Kidney tubule cell (primary cell): ENCODE data around the gene GSPT1.

Source experiments
- DNase-seq: peaks from one replicate; pipeline ENCODE4 v3.0.0-alpha.2; 2018; ENCODE audit warnings: low spot score

The GSPT1 gene

DNA sequence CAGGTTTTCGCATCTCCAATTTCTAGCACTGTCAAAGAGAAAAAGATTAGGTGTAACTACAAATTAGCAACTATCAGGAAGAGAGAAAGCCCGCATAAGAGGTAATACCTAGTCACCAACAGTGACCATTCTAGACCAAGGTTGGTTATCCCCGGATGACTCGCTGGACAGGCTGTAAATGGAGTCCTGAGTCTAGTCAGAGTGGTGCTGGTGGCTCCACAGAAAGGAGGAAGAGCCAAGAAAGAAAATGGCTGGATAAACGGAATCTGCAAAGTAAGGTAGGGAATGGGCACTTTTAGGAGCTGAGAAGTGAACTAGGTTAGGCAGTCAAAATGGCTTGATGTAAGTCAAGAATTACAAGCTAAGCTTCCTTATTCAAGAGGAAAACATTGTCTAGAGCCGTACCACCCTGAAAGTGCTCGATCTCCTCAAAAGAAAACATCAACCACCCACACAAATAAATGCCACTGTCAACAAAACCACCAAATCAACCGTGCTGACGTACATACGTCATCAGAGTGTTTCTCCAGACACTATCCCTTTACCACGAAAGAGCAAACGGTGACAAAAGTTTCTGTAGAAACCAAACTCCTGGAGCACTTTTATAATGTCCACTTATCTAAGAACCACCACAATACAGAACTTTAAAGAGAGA is 2.2 kb downstream of the GSPT1 start:
- peak; percentile 74 for DNase-seq

DNA sequence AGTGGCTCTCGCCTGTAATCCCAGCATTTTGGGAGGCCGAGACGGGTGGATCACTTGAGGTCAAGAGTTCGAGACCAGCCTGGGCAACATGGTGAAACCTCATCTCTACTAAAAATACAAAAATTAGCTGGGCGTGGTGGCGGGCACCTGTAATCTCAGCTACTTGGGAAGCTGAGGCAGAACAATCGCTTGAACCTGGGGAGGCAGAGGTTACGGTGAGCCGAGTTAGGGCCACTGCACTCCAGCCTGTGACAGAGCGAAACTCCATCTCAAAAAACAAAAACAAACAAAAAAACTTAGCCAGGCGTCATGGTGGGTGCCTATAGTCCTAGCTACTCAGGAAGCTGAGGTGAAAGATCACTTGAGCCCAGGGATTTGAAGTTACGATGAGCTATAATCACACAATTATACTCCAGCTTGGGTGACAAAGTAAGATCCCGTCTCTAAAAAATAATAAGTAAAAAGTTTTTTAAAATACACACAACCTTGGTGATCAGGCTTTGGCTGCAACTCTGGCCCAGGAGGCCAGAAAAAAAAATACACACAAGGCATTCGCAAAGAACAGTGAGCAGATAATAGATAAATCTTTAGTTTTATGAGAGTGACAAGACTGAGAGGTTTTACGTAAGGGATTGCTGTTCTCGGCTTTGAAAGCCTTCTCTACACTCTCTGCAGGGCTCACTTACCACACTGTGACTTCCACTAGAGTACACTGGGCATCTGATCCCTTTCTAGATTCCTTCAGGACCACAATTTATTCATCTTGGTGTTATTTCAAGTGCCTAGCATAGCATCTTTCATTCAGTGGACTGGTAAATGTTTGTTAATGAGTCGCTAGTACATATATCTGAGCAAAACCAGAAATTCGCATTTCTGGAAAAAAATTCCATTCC is 5.9 kb downstream of the GSPT1 start:
- DNase-seq = no peak

DNA sequence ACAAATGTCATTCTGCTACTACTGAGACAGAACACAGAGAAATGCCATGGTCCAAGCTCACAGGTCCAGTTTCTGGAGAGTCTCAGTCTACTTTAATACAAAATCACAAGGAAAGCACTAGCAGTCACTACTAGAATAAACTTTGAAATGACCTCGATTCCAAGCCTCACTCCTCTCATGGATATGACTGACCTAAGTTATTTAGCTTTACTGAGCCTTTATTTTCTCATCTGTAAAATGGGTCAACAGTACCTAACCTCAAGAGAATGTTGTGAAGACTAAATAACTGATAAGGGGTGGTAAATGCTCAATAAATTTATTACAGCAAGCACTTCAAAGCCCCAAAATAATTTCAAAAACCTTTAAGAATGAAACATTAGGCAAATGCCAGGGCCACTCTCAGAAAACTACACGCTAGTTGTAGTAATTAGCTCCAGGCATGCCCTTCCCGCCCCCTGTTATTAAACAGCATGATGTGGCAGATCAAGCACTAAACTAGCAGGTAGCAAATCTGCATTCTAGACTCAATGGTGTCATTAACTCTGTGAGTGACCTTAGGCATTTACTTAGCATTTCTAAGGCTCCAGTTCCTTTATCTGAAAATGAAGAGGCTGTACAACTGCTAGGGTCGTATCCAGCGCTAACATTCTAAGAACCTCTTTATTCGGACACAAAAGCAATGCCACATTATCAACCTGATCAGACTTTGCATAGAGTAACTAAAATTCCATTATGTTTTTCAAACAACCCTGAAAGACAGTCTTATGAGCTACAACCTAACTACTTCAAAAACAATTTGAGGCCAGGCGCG is 8.4 kb downstream of the GSPT1 start:
- no peak for DNase-seq

DNA sequence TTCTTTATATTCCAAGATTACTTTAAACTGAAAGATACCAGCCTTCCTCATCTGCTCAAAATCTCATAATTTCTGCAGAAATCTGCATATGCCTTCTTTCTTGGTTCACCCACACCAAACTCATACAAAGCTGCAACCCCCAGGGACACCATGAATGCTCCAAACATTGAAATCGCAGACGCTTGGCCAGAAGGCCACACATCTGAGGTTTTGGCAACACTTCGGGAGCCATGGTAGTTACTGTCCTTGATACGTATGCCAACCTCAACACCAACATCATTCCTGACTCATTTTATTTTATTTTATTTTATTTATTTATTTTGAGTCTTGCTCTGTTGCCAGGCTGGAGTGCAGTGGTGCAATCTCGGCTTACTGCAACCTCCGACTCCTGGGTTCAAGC is 11.8 kb downstream of the GSPT1 start:
- no peak for DNase-seq

DNA sequence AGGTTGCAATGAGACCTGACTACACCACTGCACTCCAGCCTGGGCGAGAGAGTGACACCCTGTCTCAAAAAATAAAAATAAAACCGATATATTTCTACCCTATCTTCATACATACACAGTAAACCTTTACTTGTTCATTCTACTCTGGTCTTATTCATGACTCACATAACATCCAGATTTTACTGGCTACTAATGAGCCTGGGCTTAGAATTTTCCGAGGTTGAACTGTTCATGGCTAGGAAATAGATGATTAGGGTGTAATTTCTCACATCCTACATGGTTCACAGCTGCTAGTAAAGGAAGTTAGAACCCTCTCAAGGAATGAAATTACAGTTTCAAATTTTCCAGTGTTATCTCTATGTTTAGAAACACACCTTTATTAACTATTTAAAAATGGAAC is 14.7 kb downstream of the GSPT1 start:
- DNase-seq = peak; percentile 28

DNA sequence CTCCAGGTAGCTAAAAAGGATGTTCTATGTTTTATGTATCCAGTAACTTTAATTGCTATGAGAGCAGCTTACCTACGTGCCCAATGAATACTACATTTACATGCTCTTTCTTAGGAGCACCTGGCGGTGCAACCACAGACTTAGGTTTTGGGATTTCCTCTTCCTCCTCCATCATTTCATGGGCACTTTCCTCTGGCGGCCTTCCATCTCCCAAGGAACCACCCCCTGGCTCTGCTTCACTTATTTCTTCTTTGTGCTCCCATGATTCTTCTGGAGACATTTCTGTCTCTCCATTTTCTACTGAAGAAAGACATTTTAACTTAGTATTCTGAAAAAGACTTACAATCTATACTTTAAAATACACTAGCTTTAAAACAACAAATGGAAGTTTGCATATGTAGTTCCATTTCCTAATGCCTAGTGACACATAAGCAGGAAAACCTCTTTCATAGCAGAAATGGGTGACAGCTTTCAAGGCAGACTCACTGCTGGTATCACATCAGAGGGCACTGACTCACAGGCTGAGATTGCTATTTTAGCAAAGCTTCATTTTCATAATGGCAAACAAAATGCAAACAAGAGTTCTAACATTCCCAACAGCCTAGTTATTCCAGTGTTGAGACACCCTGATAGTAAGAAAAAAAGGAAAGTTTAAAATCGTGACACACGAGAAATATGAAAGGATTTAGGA is 19.1 kb downstream of the GSPT1 start:
- peak; percentile 79 for DNase-seq

DNA sequence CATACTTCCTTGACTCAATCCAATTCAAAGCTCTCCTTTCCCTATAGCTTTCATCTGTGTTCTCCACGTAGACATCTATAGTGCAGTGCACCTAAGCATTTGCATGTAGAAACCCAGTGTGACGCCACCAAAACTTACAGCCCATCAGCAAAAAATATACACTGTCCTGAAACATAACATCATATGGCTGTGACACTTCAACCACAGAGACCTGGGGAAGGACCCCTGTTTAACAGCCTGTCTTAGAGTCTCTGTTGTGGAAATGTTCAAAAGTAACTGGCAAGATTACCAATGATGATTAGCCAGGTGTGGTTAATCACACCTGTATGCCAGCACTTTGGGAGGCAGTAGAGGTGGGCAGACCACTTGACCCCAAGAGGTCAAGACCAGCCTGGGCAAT is 22.2 kb downstream of the GSPT1 start:
- DNase-seq = no peak

DNA sequence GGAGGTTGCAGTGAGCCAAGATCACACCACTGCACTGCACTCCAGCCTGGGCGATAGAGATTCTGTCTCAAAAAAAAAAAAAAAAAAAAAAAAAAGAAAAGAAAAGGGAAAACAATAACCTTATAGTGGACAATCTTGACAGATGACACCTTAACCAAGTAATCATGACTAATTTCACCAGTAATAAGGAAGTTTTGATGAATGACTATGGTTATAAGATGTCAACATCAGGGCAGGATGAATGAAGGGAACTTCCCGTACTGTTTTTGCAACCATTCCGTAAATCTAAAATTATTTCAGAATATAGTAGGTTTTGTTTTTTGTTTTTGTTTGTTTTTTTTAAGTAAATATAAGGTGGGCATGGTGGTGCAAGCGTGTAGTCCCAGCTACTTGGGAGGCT is 23.0 kb downstream of the GSPT1 start:
- no peak for DNase-seq

DNA sequence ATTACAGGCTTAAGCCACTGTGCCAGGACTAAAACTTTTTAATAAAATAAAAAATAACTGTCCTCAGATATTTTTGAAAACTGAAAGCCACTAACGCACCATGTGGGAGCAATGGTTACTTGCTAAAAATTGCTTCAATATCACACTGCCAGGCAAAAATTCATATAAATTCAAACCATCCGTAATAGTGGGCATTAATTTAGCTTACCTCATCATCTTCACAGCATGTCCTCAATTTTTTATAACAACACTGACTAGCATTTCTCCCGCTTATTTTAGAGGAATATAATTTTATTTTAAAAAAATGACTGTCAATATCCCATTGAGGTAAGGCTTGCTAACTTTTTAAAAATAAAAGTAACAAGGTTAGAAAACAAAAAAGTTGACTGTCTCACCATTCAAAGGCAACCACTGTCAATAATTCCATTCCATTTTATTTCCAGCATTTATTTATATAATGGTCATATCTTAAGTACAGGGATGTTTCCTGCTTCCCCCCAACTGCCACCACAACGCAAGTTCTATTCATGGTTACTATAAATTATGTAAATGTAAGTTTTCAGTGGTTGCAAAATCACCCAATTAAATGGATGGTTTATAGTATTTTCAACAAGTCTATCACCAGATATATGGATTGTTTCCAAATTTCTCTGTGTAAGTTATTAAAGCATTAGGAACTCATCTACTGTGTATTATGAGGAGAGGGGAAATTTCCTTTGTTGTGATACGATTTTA is 25.4 kb downstream of the GSPT1 start:
- DNase-seq = no peak

DNA sequence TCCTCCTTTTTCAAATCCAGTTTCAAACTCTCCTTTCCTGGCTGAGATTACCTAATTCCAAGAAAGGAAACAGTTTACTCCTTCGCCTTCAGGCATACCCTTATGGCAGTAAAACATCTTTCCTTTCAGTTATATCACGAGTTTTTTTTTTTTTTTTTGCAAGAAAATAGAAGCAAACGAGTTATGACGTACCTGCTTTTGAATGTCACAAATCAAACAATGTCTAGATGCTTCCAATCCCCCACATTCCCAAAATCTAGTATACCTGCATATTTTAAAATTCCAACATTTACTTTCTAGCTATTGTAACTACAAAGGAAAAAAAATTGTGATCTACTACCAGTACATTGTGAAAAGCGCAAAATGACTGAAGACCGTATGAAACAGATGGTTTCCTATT is 28.9 kb downstream of the GSPT1 start:
- no peak for DNase-seq

DNA sequence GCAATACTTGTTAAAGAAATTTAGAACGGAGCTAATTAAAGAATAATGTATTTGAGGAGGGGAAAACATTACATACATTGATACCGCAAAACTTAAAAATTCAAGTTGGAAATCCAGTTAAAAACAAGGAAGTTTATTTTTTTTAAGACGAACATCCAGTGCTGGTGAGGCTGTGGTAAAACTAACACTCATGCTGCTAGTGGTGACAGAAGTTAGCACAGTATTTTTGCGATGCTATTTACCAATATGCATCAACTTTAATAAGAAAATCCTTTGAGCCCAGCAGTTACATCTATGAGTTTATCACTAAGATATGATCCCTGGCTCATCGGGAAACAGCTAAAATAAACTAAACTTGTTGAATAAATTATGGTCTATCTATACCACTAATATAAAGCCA is 31.7 kb downstream of the GSPT1 start:
- no peak for DNase-seq

DNA sequence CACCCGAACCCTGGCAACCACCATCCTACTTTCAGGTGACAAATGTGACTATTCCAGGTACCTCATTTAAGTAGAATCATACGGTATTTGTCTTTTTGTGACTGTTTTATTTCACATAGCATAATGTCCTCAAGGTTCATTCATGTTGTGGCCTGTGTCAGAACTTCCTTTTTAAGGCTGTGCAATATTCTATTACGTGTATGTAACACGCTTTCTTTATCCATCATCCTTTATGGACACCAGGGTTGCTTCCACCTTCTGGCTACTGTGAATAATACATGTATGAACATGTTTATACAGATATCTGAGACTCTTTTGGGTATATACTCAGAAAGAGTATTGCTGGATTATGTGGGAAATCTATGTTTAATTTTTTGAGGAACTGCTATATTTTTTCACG is 35.7 kb downstream of the GSPT1 start:
- DNase-seq = no peak

DNA sequence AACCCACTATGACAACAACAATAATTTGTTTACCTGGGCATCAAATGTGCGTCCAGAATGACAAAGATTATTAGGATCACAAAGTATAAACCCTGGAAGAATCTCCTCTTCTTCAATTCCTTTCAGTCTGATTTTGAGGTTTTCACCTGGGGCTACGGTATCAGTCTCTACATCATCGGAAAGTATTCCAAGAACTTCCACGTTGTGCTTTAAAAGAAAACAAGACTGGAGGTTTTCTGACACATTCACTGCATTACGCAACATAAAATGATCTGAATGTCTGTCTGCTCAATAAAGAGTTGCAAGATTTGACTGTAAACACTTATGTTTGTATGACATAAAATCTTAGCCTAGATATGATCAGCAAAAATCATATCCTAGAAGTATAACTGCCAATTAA is 38.4 kb downstream of the GSPT1 start:
- no peak for DNase-seq

DNA sequence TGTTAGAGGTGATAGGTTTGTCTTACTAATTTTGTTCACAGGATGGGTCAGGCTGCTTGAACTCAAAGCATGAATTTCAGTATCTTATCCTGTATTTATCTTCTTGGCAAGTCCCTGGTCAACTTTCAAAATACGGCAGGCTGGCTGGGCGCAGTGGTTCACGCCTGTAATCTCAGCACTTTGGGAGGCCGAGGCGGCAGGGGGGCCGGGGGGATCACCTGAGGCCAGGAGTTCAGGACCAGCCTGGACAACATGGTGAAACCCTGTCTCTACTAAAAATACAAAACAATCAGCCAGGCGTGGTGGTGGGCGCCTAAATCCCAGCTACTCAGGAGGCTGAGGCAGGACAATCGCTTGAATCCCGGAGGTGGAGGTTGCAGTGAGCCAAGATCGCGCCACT is 39.5 kb downstream of the GSPT1 start:
- DNase-seq = no peak

DNA sequence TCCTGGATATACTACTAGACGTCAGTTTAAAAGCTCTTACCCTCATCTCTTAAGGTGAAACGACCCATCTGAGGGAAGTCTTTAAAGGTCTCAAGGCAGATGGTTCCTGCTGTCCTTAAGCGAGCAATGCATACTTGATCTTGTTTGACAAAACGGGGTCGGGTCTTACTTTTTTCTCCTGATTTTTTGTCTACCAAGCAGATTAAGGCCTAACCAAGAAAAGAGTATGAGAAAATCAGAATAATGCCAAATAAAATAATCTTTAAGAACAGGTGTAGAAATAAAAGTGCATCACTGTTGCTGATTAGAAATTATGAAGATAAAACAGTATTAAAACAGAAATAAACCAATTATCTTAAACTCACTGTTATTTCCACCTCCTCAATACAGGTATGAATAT is 40.0 kb downstream of the GSPT1 start:
- no peak for DNase-seq

DNA sequence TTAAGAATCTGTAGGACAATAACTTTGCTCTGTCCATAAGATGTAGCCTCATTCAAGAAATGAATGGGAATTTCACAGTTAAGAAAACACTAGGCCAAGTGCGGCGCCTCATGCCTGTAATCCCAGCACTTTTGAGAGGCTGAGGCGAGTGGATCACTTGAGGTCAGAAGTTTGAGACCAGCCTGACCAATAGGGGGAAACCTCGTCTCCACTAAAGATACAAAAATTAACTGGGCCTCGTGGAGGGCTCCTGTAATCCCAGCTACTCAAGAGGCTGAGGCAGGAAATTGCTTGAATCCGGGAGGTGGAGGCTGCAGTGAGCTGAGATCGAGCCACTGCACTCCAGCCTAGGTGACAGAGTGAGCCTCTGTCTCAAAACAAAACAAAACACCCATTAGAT is 44.6 kb downstream of the GSPT1 start:
- DNase-seq = no peak

DNA sequence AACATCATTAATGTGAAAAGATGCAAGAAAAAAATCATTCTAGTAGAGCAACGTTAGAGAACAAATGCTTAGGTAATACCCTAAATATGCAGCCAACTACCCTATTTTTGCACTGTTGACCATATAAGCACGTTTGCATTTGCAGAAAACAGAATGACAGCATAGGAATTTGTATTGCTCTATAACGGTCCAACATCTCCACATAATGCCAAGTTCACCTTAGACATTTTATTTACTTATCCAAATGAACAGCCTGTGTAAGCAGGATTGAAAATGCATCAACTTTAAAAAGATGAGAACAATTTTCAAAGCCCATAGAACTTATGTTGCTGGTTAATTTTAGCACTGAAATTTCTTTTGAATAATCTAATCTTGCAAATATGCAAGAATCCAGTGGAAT is 45.4 kb downstream of the GSPT1 start:
- no peak for DNase-seq

DNA sequence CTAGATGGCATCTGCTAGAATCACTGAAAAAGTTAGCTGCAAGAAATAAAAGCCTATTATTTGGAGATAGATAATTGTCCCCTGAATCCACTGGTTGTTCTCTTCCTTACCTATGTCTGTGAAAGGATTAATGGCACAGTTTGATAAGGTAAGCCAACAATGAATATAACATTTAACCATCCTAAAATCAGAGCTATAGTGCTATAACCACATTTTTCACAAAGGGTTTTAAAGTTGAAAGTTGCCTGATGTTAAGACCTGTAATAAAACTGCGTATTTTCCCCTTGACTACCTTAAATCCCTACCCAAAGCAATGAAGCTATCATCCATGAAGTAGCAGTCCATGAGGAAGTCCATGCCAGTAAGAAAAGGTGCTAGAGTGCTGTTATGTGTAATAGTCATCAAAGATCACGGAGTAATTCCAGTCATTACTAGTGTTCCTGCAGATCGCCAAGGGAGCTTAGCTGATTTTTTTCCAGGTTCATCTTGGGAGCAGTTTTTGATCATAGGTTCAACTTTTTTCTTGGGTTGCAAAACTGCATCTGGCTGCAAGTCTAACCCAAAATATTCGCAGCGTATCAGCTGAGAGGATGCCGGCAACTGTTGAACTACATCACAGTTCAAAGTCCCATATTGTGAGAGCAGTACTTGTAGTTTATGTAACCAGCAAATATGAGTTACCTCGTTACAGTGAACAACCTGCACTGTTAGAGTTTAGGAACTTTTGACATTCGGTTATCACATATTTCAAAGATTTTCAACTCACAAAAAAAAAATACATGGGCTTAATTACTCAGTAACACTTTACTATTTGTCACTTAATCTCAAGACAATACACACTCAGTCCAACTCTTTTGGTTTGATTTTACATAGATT is 46.2 kb downstream of the GSPT1 start:
- no peak for DNase-seq

DNA sequence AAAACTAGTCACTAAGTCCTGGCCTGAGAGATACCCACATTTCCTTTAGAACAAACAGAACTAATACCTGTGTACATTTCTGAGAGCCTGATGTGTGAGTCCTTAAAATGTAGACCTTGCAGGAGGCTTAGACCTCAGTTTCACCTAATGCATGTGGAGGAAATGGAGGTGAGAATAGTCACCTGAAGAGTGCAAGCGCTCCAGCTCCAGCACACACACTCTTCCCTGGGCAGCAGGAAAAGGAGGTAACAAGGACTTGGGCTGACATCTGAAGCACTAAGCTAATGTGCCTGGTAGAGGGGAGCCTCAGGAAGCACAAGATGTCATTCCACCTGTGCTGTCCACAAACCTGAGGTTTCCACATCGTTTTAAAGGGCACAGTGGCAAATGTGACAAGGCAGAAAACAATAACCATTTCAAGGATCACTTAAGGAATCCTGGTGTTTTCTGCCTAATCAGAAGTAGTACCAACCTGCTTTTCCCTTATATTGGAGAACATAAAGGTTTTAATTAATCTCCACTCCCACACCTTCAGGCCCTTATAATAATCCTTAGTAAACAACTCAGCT is 47.3 kb downstream of the GSPT1 start:
- no peak for DNase-seq

DNA sequence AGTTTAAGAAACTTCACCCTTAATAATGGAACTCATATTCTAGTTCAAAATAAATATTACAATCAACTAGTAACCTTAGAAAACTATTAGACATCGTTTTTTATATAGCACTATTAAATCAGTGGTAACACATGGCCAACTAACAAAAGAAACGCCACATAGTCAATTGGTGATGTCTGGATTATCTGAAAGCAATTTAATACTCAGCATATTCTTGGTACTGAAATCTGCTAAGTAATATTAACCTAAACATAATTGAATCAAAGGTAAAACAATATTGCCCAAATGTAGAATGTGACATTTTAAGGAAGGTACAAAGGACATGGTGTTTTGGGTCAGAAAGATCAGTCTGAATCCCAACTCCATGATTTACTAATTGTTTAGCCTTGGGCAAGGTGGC is 53.3 kb downstream of the GSPT1 start:
- DNase-seq = no peak
